GM19099 (cell line): ENCODE measurements around the gene HPD.

Experiments used
- POLR2A ChIP-seq: IDR thresholded peaks from 3 replicates; pipeline ENCODE4 v1.6.1; 2011; ENCODE audit warnings: low read depth; ENCODE audit not compliant: insufficient read length; ENCODE audit errors: extremely low read depth

Gene HPD

DNA sequence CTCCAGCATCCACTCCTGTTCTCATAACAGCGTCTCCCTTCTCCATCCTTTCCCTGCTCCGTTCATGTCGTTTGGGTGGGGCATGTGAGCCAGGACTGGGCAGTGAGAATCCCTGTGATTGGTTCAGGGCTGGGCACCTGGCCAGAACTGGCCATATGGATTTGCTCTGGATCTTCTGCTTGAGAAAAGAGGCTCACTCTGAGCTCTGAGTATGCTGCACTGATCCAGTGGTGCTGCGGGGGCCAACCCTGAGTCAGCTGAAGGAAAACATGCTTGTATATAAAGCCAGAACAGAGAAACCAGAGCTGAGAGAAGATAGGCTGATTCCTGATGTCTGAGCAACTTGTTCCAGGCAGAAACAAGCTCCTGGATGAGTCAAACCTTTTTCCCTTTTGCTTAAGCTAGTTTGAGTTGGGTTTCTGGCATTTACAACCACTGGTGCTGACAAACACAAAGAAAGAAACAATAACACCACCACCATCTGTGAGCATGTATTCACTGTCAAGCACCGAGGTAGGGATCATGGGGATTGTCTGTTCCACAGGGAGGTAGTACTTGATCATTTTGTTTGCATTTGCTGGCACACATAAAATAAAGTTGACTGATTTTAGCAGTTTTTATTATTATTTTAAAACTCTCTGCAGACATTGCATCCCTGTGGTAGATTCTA lies 14.0 kb upstream of the HPD start:
- TF ChIP-seq POLR2A: no peak

DNA sequence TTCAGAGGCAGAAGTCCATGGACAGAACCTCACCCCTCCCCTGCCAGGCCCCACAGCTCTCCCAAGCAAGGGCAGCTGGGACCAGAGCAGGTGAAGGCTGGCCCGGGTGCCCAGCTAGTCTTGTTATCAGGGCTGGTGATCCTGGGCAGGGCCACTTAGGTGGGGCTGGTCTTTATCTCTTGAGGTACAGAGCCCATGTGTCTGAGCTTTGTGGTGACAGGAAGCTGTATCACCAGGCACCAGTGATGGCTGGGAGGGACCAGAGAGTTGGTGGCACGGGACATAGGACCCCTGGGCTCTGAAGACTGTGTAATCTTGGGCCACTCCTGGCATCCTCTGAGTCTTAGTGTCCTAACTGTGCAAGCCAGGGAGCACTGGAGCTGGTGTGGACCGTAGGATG lies 12.8 kb upstream of the HPD start:
- no peak for TF ChIP-seq POLR2A

DNA sequence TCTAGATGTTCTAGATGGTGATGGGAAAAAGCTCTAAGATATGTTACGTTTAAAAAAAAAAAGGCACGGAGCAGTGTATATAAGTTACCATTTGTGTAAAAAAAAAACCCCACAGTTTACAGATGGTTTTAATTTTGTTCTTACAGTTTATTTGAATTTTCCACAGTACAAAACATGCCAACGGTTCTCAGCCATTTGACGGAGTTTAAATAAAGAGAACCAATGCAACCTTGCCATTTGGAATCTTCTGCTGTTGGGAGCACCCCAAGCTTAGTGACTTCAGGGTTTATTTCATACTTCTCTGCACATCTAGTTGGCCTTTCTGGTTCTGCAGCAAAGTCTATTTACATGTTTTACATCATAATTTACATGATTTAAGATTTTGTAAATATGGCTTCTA lies 7.7 kb upstream of the HPD start:
- no peak for TF ChIP-seq POLR2A

DNA sequence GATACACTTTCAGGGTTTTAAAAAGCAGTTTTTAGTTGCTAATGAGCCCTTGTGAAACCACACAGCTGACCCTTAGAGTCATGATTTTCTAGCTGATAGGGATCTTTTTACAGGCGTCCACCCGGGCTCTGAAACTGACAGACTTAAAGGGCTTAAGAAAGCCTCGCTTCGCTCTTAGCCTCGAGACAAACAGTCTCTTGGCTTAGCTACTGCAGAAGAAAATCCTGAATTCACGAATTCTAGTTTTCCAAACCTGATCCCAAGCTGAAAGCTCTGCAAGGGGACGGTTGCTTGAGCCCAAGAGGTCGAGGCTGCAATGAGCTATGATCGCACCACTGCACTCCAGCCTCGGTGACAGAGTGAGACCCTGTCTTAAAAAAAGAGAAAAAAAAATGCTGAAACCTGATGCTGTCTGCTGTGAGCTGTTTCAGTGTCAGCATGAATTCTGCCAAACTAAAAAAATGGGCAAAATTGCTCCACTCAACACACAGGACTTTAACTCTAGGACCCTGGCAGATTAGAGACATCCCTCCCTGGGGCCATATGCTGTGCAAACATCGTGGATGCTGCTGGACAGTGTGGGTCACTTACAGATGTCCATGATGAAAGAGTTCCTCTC lies 3.1 kb upstream of the HPD start:
- no peak for TF ChIP-seq POLR2A

DNA sequence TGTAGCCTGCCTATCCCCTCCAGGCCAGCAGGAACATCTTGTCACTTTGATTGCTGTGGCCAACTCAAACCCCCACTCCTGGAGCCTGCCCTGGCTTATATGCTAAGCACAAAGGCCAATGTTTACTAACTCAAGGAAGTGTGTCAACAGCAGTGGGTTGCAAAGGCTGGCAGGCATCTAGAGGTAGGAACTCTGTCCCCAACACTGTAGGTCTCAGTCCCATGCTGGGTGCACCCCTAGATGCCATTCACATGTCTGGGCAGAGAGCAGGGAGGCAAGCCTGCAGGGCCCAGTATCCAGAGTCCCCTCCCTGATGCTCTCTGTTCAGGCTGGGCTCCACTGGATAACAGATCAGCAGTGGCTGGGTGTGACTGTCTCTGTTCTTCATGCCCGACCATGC lies 1.6 kb upstream of the HPD start:
- no peak for TF ChIP-seq POLR2A

DNA sequence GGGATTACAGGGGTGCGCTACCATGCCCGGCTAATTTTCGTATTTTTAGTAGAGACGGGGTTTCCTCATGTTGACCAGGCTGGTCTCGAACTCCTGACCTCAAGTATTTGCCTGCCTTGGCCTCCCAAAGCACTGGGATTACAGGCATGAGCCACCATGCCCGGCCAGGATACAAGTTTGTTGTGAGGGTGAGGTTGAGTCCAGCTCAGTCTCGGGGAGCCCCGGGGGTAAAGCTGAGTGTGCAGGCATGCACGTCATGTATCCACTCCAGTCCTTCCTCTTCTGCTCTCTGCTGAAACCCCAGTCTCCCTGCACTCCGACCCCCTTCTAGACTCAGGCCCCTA lies 369 bp downstream of the HPD start:
- no peak for TF ChIP-seq POLR2A

DNA sequence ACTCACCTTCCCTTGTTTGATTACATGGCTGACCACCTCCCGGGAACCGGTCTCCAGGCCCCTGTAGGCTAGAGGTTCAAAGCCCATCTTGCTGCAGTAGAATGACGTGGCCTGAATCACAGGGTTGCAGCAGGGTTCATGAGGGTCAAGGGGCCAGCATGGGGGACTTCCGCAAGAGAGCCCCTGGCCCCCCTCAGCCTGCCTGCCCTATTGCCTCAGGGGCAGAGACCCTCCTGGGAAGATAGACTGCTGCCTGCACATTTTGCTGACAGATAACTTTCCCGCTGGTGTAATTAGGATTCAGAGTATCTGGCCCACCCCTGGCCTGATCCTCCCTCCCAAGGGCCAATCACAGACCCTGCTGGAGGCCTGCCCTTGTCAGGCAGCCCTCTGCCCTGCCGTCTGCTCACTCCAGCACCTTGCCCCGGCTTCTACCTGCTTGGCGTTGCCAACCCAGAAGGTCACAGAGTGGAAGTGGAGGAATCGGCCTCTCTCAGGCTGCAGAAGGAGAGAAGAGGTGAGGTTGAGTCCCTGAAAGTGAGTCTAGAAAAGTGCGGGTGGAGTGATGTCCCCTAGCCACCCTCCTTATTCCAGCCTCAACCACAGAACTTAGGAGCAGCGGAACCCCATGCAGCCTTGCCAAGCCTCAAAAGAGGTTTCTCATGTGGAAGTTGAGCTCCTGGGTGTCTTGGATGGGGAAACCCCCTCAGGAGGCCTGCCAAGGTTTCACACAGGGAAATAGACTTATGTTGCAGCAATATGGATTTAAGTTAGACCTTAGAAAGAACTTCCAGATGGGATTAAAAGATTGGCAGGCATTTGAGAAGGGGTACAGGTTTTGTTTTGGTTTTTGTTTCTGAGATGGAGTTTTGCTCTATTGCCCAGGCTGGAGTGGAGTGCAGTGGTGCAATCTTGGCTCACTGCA lies 1.1 kb downstream of the HPD start:
- no peak for TF ChIP-seq POLR2A

DNA sequence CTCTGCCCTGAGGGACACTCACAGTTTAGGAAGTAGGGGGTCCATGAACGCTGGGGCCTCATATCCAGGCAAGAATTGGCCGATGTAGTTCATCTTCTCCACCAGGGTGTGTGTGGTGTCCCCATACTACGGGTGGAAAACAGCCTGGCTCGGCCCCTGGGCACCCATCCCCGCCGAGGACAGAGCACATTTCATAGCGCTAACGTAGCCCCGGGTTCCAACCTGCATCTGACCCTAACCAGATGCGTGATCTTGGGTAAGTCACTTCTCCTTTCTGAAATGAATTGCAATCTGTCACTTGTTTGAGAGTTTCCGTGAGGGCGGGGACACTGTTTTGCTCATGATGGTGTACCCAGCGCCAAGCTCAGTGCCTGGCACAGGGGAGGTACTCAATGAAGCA lies 9.0 kb downstream of the HPD start:
- no peak for TF ChIP-seq POLR2A

DNA sequence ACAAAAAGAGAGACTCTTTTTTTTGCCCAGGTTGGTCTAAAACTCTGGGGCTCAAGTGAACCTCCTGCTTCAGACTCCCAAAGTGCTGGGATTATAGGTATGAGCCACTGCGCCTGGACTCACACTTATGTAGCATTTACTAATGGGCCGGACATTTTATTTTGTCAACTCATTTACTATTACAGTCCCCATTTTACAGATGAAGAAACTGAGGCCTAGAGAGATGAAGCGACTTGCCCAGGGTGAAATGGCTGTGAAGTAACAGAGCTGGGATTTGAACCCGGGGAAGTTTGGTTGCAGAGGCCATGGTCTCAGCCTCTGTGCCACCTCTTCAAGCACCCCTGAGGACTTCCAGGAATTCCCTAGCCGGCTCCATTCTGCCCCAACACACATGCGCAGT lies 9.4 kb downstream of the HPD start:
- no peak for TF ChIP-seq POLR2A

DNA sequence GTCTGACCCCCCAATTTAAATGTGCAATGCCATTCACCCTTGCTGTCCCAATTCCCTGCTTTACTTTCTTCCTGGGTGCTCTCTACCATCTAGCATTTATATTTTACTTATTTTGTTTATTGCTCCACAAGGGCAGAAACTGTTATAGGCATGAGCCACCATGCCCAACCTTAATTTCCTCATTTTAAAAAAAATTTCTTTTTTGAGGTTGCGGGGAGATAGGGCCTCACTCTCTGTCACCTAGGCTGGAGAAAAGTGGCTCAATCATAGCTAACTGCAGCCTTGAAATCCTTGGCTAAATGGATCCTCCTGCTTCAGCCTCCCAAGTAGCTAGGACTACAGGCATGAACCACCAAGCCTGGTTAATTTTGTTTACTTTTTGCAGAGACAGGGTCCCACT lies 13.0 kb downstream of the HPD start:
- no peak for TF ChIP-seq POLR2A

DNA sequence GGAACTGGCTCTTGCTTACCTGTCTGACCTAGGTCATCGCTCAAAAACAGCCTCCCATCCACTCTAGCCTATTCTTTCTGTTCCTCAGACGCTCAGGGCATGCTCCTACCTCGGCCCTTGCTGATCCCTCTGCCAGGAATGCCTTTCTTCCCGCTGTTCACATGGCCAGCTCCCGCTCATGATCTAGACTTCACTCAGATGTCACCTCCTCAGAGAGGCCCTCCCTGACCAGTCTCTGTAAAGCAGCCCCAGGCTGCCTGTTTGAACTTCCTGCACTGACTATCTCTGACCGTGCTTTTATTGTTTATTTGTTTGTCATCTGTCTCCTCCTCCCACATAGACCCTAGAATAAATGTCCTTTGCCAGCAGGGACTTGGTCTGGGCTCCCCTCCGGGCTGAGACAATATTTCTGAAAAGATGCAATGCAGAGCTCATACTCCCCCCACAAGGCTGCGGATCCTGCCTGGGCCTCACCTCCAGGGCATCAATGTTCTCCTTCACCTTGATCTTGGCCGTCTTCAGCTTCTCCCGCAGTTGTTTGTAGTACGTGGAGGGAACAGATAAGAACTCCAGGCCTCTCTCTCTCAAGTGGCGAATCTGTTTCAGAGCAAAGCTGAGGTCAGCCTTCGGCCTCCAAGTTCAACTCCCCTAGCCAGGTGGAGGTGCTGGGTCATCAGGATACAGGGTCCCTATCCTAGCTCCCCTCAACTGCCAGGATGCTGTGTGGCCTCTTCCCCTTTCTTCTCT lies 15.2 kb downstream of the HPD start:
- TF ChIP-seq POLR2A: no peak

DNA sequence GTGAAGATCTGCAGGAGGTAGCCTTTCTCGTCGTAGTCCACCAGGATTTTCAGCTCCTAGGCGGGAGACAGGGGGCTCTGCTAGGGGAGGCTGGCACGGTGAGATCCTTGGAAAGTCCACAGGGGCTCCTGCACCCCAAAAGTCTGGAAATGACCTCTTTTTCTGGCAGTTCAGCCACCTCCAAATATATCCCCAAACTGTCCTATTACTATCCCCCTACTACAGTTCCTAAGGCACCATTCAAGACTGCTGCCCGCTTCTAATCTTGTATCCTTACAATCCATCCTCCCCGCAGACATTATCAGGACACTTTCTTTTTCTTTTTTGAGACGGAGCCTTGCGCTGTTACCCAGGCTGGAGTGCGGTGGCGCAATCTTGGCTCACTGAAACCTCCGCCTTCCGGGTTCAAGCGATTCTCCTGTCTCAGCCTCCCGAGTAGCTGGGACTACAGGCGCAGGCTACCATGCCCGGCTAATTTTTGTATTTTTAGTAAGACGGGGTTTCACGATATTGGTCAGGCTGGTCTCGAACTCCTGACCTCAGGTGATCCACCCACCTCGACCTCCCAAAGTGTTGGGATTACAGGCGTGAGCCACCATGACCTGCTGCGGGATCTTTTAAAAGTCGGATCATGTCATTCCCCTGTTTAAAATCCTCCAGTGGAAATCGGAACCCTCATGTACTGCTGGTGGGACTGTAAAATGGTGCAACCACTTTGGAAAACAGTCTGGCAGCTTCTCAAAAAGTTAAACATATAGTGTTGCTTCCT lies 18.5 kb downstream of the HPD start:
- no peak for TF ChIP-seq POLR2A

DNA sequence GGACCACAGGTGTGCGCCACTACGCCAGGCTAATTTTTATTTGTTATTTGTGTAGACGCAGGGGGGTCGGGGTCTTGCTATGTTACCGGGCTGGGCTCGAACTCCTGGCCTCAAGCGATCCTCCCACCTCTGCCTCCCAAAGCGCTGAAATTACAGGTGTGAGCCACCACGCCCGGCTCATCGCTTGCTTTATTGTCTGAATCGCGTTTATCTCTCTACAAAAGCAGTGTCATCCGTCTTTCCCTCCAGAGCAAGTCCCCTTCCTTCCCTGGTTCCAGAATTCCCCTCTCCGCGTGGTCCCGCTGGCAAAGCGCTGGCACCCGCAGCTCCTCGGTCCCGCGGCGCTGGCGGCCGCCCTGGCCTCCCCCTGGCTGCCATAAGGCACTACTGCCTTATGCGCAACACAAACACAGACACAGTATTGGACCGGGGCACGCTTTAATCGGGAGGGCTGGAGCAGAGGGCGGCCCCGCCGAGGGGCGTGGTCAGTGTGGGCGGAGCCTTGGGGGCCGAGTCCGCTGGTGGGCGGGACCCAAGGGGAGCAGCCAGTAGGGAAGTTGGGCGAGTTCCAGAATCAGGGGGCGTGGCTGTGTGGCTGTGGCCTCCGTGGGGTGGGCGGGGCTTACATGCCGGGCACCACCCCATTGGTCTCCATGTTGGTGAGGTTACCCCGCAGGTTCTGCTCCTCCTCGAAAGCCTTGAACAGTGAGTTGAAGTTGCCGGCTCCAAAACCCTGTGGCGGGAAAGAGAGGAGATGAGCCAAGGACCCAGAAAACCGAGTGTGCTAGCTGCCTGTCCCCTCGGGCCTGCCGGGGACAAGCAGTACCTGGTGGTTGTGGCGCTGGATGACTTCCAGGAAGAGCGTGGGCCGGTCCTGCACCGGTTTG lies 19.3 kb downstream of the HPD start:
- TF ChIP-seq POLR2A: peak; percentile 70

DNA sequence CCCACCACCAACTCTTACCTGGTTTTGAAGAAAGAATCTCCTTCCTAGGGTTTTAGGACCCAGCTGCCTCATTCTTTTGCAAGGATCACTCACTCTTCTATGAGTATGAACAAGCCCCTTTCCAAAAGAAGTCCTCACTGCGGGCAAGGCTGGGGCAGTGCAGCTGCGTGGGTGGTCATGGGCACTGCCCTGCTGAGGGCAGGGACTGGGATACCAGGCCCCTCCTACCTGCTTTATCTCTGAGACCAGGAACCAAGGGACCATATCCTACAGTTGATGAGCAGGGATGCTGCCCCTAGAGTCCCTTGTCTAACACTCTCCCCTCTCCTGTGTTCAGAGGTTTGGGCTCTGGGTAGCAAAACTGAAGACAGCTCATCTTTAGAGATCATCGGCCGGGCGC lies 20.5 kb downstream of the HPD start:
- no peak for TF ChIP-seq POLR2A
